Spleen (tissue), 13 donors: ENCODE measurements around the gene SEC24D. TPM values are rescaled to one million over a fixed set of nuclear protein-coding genes. Genes with fewer than 3 reads are reported as not detected.

ENCODE experiments used
- DNase-seq: peaks from one replicate; pipeline ENCODE4 v3.0.0-alpha.2; 2020
- H3K27ac ChIP-seq, 8 donors: fragments of 200-600 bp; sonication (generic) in 7 of 8; 1 replicate in 4 of 8; 2 replicates in 4 of 8; pipeline versions ENCODE4 v1.5.0 to v1.8.0; 2016 to 2021; ENCODE audit warnings: inconsistent platforms in 4 of 8, mild to moderate bottlenecking in 4 of 8, moderate library complexity in 1 of 8
- H3K27me3 ChIP-seq, 7 donors: fragments of 200-600 bp; sonication (generic) in 6 of 7; replicated peaks in 1 of 7; 1 replicate in 4 of 7; 2 replicates in 3 of 7; pipeline versions ENCODE4 v1.5.0 to v1.8.0; 2016 to 2021; ENCODE audit warnings: inconsistent platforms in 3 of 7, mild to moderate bottlenecking in 1 of 7
- H3K36me3 ChIP-seq, 6 donors: fragments of 200-600 bp; sonication (generic) in 5 of 6; 1 replicate in 4 of 6; 2 replicates in 2 of 6; pipeline versions ENCODE4 v1.5.0 to v1.8.0; 2016 to 2021; ENCODE audit warnings: inconsistent platforms in 2 of 6
- H3K4me1 ChIP-seq, 6 donors: fragments of 200-600 bp; sonication (generic) in 5 of 6; 1 replicate in 3 of 6; 2 replicates in 3 of 6; pipeline versions ENCODE4 v1.5.0 to v1.8.0; 2016 to 2021; ENCODE audit warnings: inconsistent platforms in 3 of 6
- H3K4me3 ChIP-seq, 8 donors: fragments of 200-600 bp; sonication (generic) in 7 of 8; 1 replicate in 4 of 8; 2 replicates in 4 of 8; pipeline versions ENCODE4 v1.5.0 to v1.8.0; 2016 to 2021; ENCODE audit warnings: inconsistent platforms in 4 of 8, mild to moderate bottlenecking in 4 of 8, moderate library complexity in 2 of 8
- H3K9me3 ChIP-seq, 8 donors: fragments of 200-600 bp; sonication (generic) in 7 of 8; 1 replicate in 4 of 8; 2 replicates in 4 of 8; pipeline versions ENCODE4 v1.5.0 to v1.8.0; 2016 to 2021; ENCODE audit warnings: inconsistent platforms in 4 of 8
- CTCF ChIP-seq, 11 experiments: fragments of 200-600 bp in 7 of 11; fragments of 450-650 bp in 4 of 11; sonication (generic) in 4 of 11; IDR thresholded peaks in 8 of 11; conservative IDR thresholded peaks in 3 of 11; 1 replicate in 7 of 11; 2 replicates in 4 of 11; pipeline versions ENCODE4 v1.4.0 to v1.8.0; 2016 to 2021; ENCODE audit warnings: antibody characterized with exemption in 11 of 11, inconsistent platforms in 4 of 11, mild to moderate bottlenecking in 1 of 11
- POLR2A ChIP-seq, 3 donors: fragments of 450-650 bp; IDR thresholded peaks; one replicate each; pipeline ENCODE4 v1.5.1; 2017; ENCODE audit warnings: antibody characterized with exemption in 3 of 3, mild to moderate bottlenecking in 1 of 3
- POLR2AphosphoS5 ChIP-seq, 3 donors: sonication (generic); formaldehyde crosslinking; IDR thresholded peaks; one replicate each; pipeline ENCODE4 v1.5.1; 2017; ENCODE audit warnings: antibody characterized with exemption in 3 of 3
- WGBS, 5 donors: extraction: QIAGEN DNeasy Blood & Tissue Kit in 3 of 5; methylation state at CpG; one replicate each; pipeline versions ENCODE4 v1.1.5 to v1.1.7; 2013 to 2018; 5-methylcytosine and 5-hydroxymethylcytosine counted together
- intact Hi-C: fragments of 100-400 bp; cut with DNase I; formaldehyde crosslinking; loops from one replicate; pipeline ENCODE4 v1.15.0; 2023; ENCODE audit warnings: low total_unique reads
- long read RNA-seq, 2 donors: transcript quantifications; one replicate each; lab custom pipeline, GENCODE V29; 2026
- polyA plus RNA-seq, 3 donors: library from polyadenylated mRNA; stranded (reverse); fragments of 200-250 nt; gene quantifications; one replicate each; pipeline ENCODE4 v1.2.1, GENCODE V29; 2013
- total RNA-seq, 7 donors: library from RNA; depleted of rRNA in 3 of 7; stranded (reverse); fragments of >200 nt in 3 of 7; fragmentation: NEBNext Ultra II Directional in 4 of 7; extraction: Animal tissue kit (Norgen Biotek cat#: 25700) in 4 of 7; gene quantifications; one replicate each; pipeline versions ENCODE4 v1.1.0 to v1.2.1, GENCODE V29; 2016 to 2021
- donor health status: healthy with polysubstance abuse.
- donor health status: DM: no; HTN: no; CAD: no; lungs with moderate emphysema.
- donor health status: DM: no; HTN: no; CAD: no.
- donor health status: Bipolar disorder and iron deficiency.
- donor health status: healthy.
- donor health status: DM: no; HTN: no; CAD: no.
- donor health status: DM: yes; HTN: yes; CAD: no.

The SEC24D gene
- total RNA-seq (10 to 100 TPM; 42.0 to 75.8 (median 65.3) TPM), polyA plus RNA-seq (1 to 10 TPM; 5.2 to 9.4 (median 7.0) TPM)
- long read RNA-seq, donor 1, full-length matches to known transcripts = 2 of 2 reads
- long read RNA-seq, donor 1, partial matches to known transcripts = 0 of 2 reads
- long read RNA-seq, donor 1, other reads (novel, unspliced or antisense) = 0 of 2 reads
- long read RNA-seq, donor 2, full-length matches to known transcripts = 1 of 1 reads
- long read RNA-seq, donor 2, partial matches to known transcripts = 0 of 1 reads
- long read RNA-seq, donor 2, other reads (novel, unspliced or antisense) = 0 of 1 reads

GRCh38 chr4:118835571-118836300, at the start of gene SEC24D:
Gene SEC24D (minus strand): TSS chr4:118836126. CDS start chr4:118833696, 2,430 bp downstream.
- Histone ChIP-seq H3K36me3 (peaks cover 0 to 30% (median 21%) of the 10 kb centered on the region in 6 donors), H3K27ac (peak within 1 kb of the TSS; percentile 86 to 98 (median 96)), H3K27me3 (no peaks in the 10 kb centered on the region), H3K4me3 (peak within 1 kb of the TSS; percentile 82 to 99 (median 95)), H3K9me3 (no peaks in the 10 kb centered on the region), H3K4me1 (peaks cover 9 to 54% (median 42%) of the 10 kb centered on the region in 6 donors)
- 0 to 1% (median 0%) methylated on average over 47 to 69 of the region's 69 CpGs for WGBS, 5 donors
- intact Hi-C loops = no loop called here
- TF ChIP-seq CTCF (IDR thresholded peaks at IDR 0.05 in 8 of 11, conservative IDR thresholded peaks at IDR 0.05 in 3 of 11) (peak in 4 of 11 experiments; percentile 8 to 34 (median 26)), POLR2A (IDR thresholded peaks at IDR 0.05) (peak in 1 of 3 donors; percentile 67), POLR2AphosphoS5 (IDR thresholded peaks at IDR 0.05) (peak; percentile 84 to 92 (median 89))
- DNase-seq = peak; percentile 97

GRCh38 chr4:118884716-118885115, 48.8 kb upstream of the SEC24D start:
- no peak for DNase-seq
- Histone ChIP-seq H3K9me3 (no peaks in the 10 kb centered on the region), H3K4me1 (peaks cover 5 to 16% (median 14%) of the 10 kb centered on the region in 6 donors), H3K27ac (no peak overlapping the region), H3K27me3 (peaks cover 0 to 20% (median 5%) of the 10 kb centered on the region in 7 donors), H3K36me3 (no peaks in the 10 kb centered on the region), H3K4me3 (no peak overlapping the region)
- intact Hi-C loops = no loop called here
- 79 to 90% (median 89%) methylated on average over 3 of the region's 3 CpGs for WGBS, 5 donors
- no peak for TF ChIP-seq POLR2A (IDR thresholded peaks at IDR 0.05)
- TF ChIP-seq CTCF (IDR thresholded peaks at IDR 0.05 in 8 of 11, conservative IDR thresholded peaks at IDR 0.05 in 3 of 11) = no peak
- no peak for TF ChIP-seq POLR2AphosphoS5 (IDR thresholded peaks at IDR 0.05)

- WGBS, 5 donors = 40 to 60% (median 55%) methylated on average over 1 of the region's 1 CpG
Measured at GRCh38 chr4:118883861-118884260, 47.9 kb upstream of the SEC24D start.

More at GRCh38 chr4:118883861-118884260, 47.9 kb upstream of the SEC24D start:
- H3K36me3 ChIP-seq = no peaks in the 10 kb centered on the region
- H3K4me1 ChIP-seq = peaks cover under 1 to 8% (median 7%) of the 10 kb centered on the region in 6 donors
- TF ChIP-seq POLR2A (IDR thresholded peaks at IDR 0.05) (no peak), POLR2AphosphoS5 (IDR thresholded peaks at IDR 0.05) (no peak), CTCF (IDR thresholded peaks at IDR 0.05 in 8 of 11, conservative IDR thresholded peaks at IDR 0.05 in 3 of 11) (peak in 2 of 11 experiments; percentile 5 to 7)
- no peak overlapping the region for H3K4me3 ChIP-seq
- intact Hi-C loops = no loop called here
- peaks cover 0 to 11% (median 4%) of the 10 kb centered on the region in 7 donors for H3K27me3 ChIP-seq
- H3K9me3 ChIP-seq = no peaks in the 10 kb centered on the region
- H3K27ac ChIP-seq = no peak overlapping the region
- DNase-seq = no peak
